ENCODE results near the gene OAS2.

OAS2 gene

GRCh38 chr12:112978163-112979040 is at the start of gene OAS2:
OAS2 (plus strand) TSS chr12:112978519; CDS start chr12:112978609, 90 bp downstream.
- no peak for FAIRE-seq
- no peak for DNase-seq (ENCODE audit: insufficient read length, low spot score)

DNA sequence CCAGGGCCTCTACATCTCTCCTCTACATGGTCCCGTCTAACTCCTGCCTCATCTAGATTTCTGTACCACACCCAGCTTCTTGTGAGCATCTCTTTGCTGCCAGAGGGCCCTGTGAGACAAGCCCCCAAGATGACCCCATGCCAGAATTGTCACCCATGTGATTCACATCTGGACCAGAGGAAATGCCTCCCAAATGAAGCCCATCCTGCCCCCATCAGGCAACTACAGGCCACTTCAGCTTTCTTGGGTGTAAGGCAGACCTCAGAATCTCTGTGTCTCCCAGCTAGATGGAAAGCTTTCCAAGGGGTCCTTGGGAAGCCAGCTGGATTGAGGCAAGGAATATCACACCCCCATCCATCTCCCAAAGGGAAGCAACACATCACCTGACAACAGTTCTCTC is 49.3 kb upstream of the OAS2 start:
- FAIRE-seq: no peak
- no peak for DNase-seq (ENCODE audit: insufficient read length, low spot score)

DNA sequence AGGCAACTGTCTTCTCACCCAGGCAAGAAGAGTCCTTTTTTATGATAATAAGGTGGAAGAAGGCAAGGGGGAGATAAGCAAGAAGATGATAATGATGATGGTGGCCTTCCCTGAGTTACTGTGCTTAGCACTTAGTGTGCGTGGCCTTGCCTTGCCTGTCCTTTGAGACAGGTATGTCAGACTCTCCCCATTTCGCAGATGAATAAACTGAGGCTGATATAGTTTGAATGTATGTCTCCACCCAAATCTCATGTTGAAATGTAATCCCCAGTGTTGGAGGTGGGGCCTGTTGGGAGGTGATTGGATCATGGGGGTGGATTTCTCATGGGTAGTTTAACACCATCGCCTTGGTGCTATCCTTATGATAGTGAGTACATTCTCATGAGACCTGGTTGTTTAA is 48.6 kb upstream of the OAS2 start:
- DNase-seq (ENCODE audit: insufficient read length, low spot score): no peak
- no peak for FAIRE-seq

DNA sequence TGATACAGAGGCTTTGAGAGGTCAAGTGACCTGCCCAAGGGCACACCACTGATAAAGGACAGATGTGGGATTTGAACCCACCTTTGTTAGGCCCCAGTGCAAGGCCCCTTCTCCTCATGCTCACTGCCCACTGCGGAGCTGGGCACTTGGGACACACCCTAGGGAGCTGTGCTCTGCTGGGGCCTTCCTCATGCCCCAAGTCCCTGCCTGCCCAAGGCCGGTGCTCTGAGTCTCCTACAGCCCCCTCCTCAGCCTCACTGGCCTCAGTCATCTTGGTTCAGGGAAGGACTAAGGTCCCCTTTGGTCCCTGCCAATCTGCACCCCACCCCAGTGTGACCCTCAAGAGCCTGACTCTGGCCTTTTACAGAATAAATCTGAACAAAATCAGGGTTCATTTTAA is 48.0 kb upstream of the OAS2 start:
- FAIRE-seq: no peak
- no peak for DNase-seq (ENCODE audit: insufficient read length, low spot score)

DNA sequence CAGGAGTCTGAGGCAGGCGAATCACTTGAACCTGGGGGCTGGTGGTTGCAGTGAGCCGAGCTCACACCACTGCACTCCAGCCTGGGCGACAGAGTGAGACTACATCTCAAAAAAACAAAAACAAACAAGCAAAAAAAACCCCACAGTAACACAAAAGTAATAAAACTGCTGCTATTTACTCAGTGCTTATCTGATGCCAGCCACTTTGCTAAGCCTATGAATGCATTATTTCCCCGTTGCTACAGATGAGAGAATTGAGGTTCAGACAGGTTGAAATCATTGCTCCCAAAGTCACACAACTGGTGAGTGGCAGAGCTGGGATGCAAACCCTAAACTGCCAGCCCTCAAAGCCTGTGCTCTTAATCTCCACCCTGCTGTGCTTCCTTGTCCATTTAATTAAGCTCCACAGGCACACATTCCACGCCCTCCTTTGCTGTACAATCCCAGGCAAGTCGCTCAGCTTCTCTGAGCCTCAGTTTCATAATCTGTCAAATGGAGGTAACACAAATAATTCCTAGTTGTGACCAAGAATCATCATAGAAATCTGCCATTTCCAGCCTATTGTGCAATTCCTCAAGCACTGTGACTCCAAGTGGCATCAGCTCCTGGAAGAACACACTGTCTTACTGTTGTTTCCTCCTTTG is 45.7 kb upstream of the OAS2 start:
- no peak for FAIRE-seq

GRCh38 chr12:112933129-112933505 is 45.2 kb upstream of the OAS2 start:
- FAIRE-seq (no peak), DNase-seq (ENCODE audit: insufficient read length, low spot score) (no peak)

More for the DNA sequence above, 45.7 kb upstream of the OAS2 start:
- no peak for DNase-seq (ENCODE audit: insufficient read length, low spot score)

DNA sequence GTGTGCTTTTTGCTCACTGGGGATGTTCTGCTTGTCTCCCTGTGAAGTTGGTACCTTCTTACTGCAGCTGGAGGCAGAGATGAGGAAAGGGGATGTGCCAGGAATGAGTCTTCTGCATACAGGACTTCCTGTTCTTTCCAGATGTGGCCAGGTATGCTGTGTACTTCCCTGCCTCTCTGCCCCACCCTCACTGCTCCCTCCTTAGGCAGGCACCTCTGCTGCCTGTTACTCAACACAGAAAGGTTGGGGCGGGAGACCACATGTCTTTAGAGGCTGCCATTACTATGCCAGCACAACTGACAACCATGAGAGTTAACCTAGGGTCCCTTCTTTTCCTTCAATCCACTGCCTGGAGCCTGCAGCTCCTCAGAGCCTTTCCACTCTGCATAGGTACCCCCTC is 42.1 kb upstream of the OAS2 start:
- DNase-seq (ENCODE audit: insufficient read length, low spot score) (no peak), FAIRE-seq (no peak)

DNA sequence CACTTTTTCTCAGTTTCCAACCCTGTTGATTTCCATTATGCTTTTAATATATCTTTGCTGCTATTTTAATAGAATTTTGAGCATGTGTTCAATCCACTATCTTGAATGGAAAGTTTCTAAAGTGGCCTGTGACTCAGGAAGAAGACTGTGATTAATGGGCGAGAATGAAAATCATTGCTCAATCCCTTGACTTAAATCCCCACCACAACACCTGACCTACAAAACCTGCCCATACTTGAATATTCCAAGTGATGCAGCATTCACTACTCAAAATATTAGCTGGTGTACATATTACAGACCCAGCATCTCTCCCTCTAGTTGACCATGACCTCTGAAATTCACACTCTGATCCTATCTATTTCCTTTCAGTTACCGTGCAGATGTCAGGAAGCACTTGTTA is 41.4 kb upstream of the OAS2 start:
- no peak for FAIRE-seq
- no peak for DNase-seq (ENCODE audit: insufficient read length, low spot score)

DNA sequence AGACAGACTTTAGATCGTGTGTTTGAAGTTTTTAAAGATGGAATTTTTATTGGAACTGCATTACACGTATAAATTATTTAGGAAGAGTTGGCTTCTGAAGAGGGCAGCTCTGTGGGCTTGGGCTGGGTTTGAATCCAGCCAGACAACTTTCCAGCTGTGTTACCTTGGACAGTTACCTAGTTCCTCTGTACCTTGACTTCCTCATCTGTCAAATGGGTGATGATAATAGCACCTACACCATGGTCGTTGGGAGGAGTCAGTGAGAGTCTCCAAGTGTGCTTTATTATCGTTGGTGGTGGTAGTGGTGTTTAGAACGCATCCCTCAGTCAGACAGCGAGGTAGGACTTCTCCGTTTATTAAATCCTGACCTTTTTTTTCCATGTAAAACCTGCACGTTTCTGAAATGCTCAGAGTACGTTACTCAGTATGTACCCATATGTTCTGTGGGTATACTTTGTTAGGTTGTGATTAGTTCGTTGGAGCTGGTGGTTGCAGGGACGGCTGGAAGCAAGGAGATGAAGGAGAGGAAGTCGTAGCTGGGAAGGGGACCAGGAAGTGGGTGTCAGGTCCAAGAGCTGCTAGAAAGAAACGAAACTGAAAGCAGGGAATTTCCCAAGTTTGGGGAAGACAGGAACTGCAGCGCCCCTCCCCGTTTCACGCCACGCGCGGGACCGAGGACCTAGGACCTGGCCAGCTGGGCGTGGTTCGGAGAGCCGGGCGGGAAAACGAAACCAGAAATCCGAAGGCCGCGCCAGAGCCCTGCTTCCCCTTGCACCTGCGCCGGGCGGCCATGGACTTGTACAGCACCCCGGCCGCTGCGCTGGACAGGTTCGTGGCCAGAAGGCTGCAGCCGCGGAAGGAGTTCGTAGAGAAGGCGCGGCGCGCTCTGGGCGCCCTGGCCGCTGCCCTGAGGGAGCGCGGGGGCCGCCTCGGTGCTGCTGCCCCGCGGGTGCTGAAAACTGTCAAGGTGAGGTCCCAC is 40.3 kb upstream of the OAS2 start, which contains the start of gene OAS3:
Gene OAS3, plus strand, starts transcription at position 734 of the 979 bp plus-strand sequence. Its CDS starts 57 bp downstream, at position 791.
- peak; percentile 76 for DNase-seq (ENCODE audit: insufficient read length, low spot score)
- no peak for FAIRE-seq

DNA sequence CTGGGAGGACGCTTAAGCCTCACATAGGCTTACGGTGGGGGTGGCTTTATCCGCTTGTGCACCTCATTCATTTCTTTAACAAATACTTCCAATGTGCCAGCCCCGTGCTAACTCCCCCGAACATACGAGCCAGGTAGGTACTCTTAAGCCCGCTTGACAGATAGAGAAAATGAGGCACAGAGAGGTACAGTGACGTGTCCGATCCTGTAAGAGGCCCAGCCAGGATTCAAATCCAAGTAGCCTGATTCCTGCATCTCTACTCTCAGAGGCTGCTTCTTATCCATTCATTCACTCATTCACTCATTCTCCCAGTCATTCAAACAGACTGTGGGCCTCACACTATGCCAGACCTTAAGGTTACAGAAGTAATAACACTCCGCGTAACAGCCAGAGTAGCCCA is 39.6 kb upstream of the OAS2 start:
- DNase-seq (ENCODE audit: insufficient read length, low spot score): no peak
- FAIRE-seq: no peak

- no peak for DNase-seq (ENCODE audit: insufficient read length, low spot score)
- no peak for FAIRE-seq
These were observed 38.4 kb upstream of the OAS2 start for GRCh38 chr12:112939761-112940381.

- FAIRE-seq (no peak), DNase-seq (ENCODE audit: insufficient read length, low spot score) (no peak)
These were observed 36.6 kb upstream of the OAS2 start for GRCh38 chr12:112941528-112942335.

DNA sequence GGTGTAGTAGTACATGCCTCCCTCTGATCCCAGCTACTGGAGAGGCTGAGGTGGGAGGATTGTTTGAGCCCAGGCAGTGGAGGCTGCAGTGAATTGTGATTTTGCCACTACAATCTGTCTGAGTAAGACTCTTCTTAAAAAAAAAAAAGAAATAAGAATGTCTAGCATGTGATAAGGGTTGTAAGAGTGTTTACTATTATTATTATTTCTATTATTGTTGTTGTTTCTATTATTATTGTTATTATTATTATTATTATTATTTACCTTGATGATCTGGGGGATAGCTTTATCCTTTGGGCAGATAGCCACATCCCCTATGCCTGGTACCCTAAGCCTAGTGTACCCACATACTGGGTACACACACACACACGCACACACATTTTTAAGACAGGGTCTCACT is 35.7 kb upstream of the OAS2 start:
- FAIRE-seq (no peak), DNase-seq (ENCODE audit: insufficient read length, low spot score) (no peak)

DNA sequence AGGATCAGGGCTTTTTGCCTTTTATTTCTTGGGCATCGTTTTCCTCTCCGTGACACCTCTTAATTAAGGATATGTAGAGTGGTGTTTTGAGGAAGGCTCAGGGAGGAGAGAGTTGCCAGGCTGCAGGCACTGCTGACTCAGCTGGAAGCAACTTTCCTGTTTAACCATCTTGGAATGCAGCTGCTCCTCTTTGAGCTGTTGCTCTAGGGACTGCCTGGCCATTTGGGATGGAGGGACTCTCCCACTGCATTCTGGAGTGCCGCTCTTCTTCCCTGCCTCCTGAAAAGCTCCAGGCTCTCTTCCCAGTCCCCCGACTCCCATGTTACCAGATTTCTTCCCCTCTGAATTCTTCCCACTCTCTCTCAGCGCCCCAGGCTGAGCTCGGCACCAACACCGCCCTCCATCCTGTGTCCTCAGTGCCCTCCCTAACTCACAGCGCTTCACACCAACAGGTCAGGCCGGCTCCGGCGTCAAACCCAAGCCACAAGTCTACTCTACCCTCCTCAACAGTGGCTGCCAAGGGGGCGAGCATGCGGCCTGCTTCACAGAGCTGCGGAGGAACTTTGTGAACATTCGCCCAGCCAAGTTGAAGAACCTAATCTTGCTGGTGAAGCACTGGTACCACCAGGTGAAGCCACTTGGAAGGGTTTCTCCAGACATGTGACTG is 34.2 kb upstream of the OAS2 start:
- no peak for DNase-seq (ENCODE audit: insufficient read length, low spot score)
- FAIRE-seq: peak; percentile 36

GRCh38 chr12:112945515-112945914 is 32.8 kb upstream of the OAS2 start:
- no peak for FAIRE-seq
- DNase-seq (ENCODE audit: insufficient read length, low spot score): no peak

- no peak for FAIRE-seq
These were observed 31.9 kb upstream of the OAS2 start for GRCh38 chr12:112946236-112947000.

DNA sequence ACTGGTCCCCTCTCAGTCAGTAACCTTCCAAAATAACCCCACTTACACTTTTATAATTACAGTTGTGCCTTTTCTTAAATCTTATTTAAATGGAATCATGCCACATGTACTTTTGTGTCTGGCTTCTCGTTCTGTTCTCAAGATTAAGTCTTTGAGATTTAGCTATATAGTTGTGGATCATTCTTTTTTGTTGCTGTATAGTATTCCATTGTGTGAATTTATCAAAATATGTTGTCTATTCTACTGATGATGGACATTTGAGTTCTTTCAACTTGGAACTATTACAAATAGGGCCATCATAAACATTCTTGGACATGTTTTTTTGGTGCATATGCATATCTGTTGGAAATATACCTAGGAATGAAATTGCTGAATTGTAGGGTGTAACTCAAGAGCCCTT is 31.0 kb upstream of the OAS2 start:
- FAIRE-seq (no peak), DNase-seq (ENCODE audit: insufficient read length, low spot score) (no peak)

More at GRCh38 chr12:112946236-112947000, 31.9 kb upstream of the OAS2 start:
- DNase-seq (ENCODE audit: insufficient read length, low spot score): no peak

GRCh38 chr12:112947761-112948160 is 30.6 kb upstream of the OAS2 start:
- FAIRE-seq: no peak

More at GRCh38 chr12:112947761-112948160, 30.6 kb upstream of the OAS2 start:
- no peak for DNase-seq (ENCODE audit: insufficient read length, low spot score)
